Neuronal stem cell (in vitro differentiated cells): ENCODE data around the gene RLN2.

Experiments used
- DNase-seq: peaks from one replicate; pipeline ENCODE4 v3.0.0-alpha.2; 2013; ENCODE audit warnings: low spot score
- H2AFZ ChIP-seq: one replicate; pipeline ENCODE4 v1.6.1; 2013; ENCODE audit warnings: mild to moderate bottlenecking, low read length, inconsistent platforms
- H2AK5ac ChIP-seq: 2 replicates; pipeline ENCODE4 v1.6.1; 2013; ENCODE audit warnings: low read depth, mild to moderate bottlenecking, inconsistent platforms, low read length, moderate library complexity, mixed read lengths
- H2BK120ac ChIP-seq: 2 replicates; pipeline ENCODE4 v1.6.1; 2013; ENCODE audit warnings: low read depth, mild to moderate bottlenecking, inconsistent platforms, low read length, moderate library complexity, mixed read lengths
- H2BK12ac ChIP-seq: one replicate; pipeline ENCODE4 v1.6.1; 2013; ENCODE audit warnings: low read length, inconsistent platforms
- H2BK15ac ChIP-seq: 2 replicates; pipeline ENCODE4 v1.6.1; 2013; ENCODE audit warnings: mild to moderate bottlenecking, low read length, inconsistent platforms, mixed read lengths
- H2BK5ac ChIP-seq: one replicate; pipeline ENCODE4 v1.6.1; 2013; ENCODE audit warnings: inconsistent platforms, mild to moderate bottlenecking, low read length, moderate library complexity
- H3K14ac ChIP-seq: one replicate; pipeline ENCODE4 v1.6.1; 2013; ENCODE audit warnings: low read length, inconsistent platforms
- H3K18ac ChIP-seq: 2 replicates; pipeline ENCODE4 v1.6.1; 2013; ENCODE audit warnings: low read length, inconsistent platforms
- H3K23ac ChIP-seq: 2 replicates; pipeline ENCODE4 v1.6.1; 2013; ENCODE audit warnings: low read depth, mild to moderate bottlenecking, mixed read lengths, low read length, inconsistent platforms; ENCODE audit not compliant: poor library complexity
- H3K27ac ChIP-seq: replicated peaks from 3 replicates; pipeline ENCODE4 v1.5.1; 2013; ENCODE audit warnings: low read length, inconsistent platforms
- H3K27me3 ChIP-seq, 3 experiments: 2 replicates each; pipeline ENCODE4 v1.6.1; 2013; ENCODE audit warnings: low read length in 3 of 3, mild to moderate bottlenecking in 2 of 3, inconsistent platforms in 1 of 3, low read depth in 1 of 3, mixed read lengths in 1 of 3, moderate library complexity in 1 of 3; ENCODE audit not compliant: control insufficient read depth in 3 of 3, insufficient read depth in 3 of 3
- H3K36me3 ChIP-seq, 2 donors: replicated peaks in 1 of 2; 2 replicates each; pipeline ENCODE4 v1.6.1; 2013; ENCODE audit warnings: low read length in 2 of 2; ENCODE audit not compliant: control insufficient read depth in 2 of 2, insufficient read depth in 2 of 2
- H3K4ac ChIP-seq: 2 replicates; pipeline ENCODE4 v1.6.1; 2013; ENCODE audit warnings: inconsistent platforms, mild to moderate bottlenecking, low read length, moderate library complexity
- H3K4me1 ChIP-seq, 2 donors: 1 replicate in 1 of 2; 2 replicates in 1 of 2; pipeline ENCODE4 v1.6.1; 2013; ENCODE audit warnings: low read length in 2 of 2, low read depth in 1 of 2; ENCODE audit not compliant: control insufficient read depth in 2 of 2, insufficient read depth in 1 of 2
- H3K4me2 ChIP-seq: one replicate; pipeline ENCODE4 v1.6.1; 2013; ENCODE audit warnings: mild to moderate bottlenecking, low read length, inconsistent platforms; ENCODE audit not compliant: insufficient read depth, poor library complexity, severe bottlenecking
- H3K4me3 ChIP-seq, 2 donors: 2 replicates each; pipeline ENCODE4 v1.5.1; 2013; ENCODE audit warnings: low read length in 2 of 2, mild to moderate bottlenecking in 2 of 2, inconsistent platforms in 1 of 2, moderate library complexity in 1 of 2
- H3K79me1 ChIP-seq: one replicate; pipeline ENCODE4 v1.6.1; 2013; ENCODE audit warnings: low read depth, mild to moderate bottlenecking, inconsistent platforms, low read length, moderate library complexity
- H3K9ac ChIP-seq: one replicate; pipeline ENCODE4 v1.6.1; 2013; ENCODE audit warnings: mild to moderate bottlenecking, low read depth, low read length, inconsistent platforms; ENCODE audit not compliant: poor library complexity
- H3K9me3 ChIP-seq, 2 donors: replicated peaks in 1 of 2; 2 replicates each; pipeline versions ENCODE3 to v1.6.1; 2013; ENCODE audit warnings: low read length in 2 of 2, mild to moderate bottlenecking in 2 of 2, inconsistent platforms in 1 of 2, low read depth in 1 of 2, mixed read lengths in 1 of 2, moderate library complexity in 1 of 2; ENCODE audit not compliant: control insufficient read depth in 2 of 2, insufficient read depth in 1 of 2
- H4K8ac ChIP-seq: one replicate; pipeline ENCODE4 v1.6.1; 2013; ENCODE audit warnings: low read depth, mild to moderate bottlenecking, inconsistent platforms, low read length, moderate library complexity
- H4K91ac ChIP-seq: one replicate; pipeline ENCODE4 v1.6.1; 2013; ENCODE audit warnings: low read length, low read depth, mild to moderate bottlenecking, inconsistent platforms; ENCODE audit not compliant: poor library complexity
- WGBS, 2 donors: extraction: QIAGEN DNeasy Blood & Tissue Kit; methylation state at CpG; one replicate each; pipeline ENCODE4 v1.1.7; 2013; ENCODE audit warnings: missing lambda C conversion rate in 2 of 2, mixed read lengths in 1 of 2; ENCODE audit not compliant: insufficient read length in 2 of 2, insufficient replicate concordance in 1 of 2; ENCODE audit errors: extremely low coverage in 2 of 2; 5-methylcytosine and 5-hydroxymethylcytosine counted together

The RLN2 gene

GRCh38 chr9:5292141-5292540, 12.4 kb downstream of the RLN2 start:
- no peak overlapping the region for H2AFZ ChIP-seq
- H3K14ac ChIP-seq, result no peak overlapping the region
- no CpG with 5 or more reads among the region's 1 CpG for WGBS, 2 donors
- H3K79me1 ChIP-seq, result no peaks in the 10 kb centered on the region
- H3K23ac ChIP-seq, result no peak overlapping the region
- no peak overlapping the region for H3K4ac ChIP-seq
- H2BK120ac ChIP-seq, result no peak overlapping the region
- H3K18ac ChIP-seq, result no peak overlapping the region
- no peak overlapping the region for H2AK5ac ChIP-seq
- H3K9me3 ChIP-seq, result no peaks in the 10 kb centered on the region
- no peaks in the 10 kb centered on the region for H3K36me3 ChIP-seq
- H2BK5ac ChIP-seq, result no peak overlapping the region
- no peak overlapping the region for H3K27ac ChIP-seq
- no peaks in the 10 kb centered on the region for H3K27me3 ChIP-seq
- no peak overlapping the region for H2BK15ac ChIP-seq
- no peak overlapping the region for H3K4me3 ChIP-seq
- no peak overlapping the region for H4K8ac ChIP-seq
- DNase-seq, result no peak
- H2BK12ac ChIP-seq, result no peak overlapping the region
- no peak overlapping the region for H4K91ac ChIP-seq
- H3K4me2 ChIP-seq, result no peak overlapping the region
- H3K4me1 ChIP-seq, result peaks cover 0 to 2% of the 10 kb centered on the region in 2 donors
- H3K9ac ChIP-seq, result no peak overlapping the region

- no peaks in the 10 kb centered on the region for H3K36me3 ChIP-seq
- no peak overlapping the region for H3K23ac ChIP-seq
- H4K8ac ChIP-seq, result no peak overlapping the region
- DNase-seq, result no peak
- no peak overlapping the region for H2BK12ac ChIP-seq
- H3K14ac ChIP-seq, result no peak overlapping the region
- no peaks in the 10 kb centered on the region for H3K27me3 ChIP-seq
- no peak overlapping the region for H3K9ac ChIP-seq
- no peak overlapping the region for H3K4me3 ChIP-seq
- H2AFZ ChIP-seq, result no peak overlapping the region
- H2AK5ac ChIP-seq, result no peak overlapping the region
- no peak overlapping the region for H2BK5ac ChIP-seq
- no peaks in the 10 kb centered on the region for H3K9me3 ChIP-seq
- no peak overlapping the region for H4K91ac ChIP-seq
- no CpG with 5 or more reads among the region's 1 CpG for WGBS, 2 donors
- H2BK15ac ChIP-seq, result no peak overlapping the region
- no peak overlapping the region for H3K27ac ChIP-seq
- peaks cover 0 to 2% of the 10 kb centered on the region in 2 donors for H3K4me1 ChIP-seq
- H3K4ac ChIP-seq, result no peak overlapping the region
- no peak overlapping the region for H2BK120ac ChIP-seq
- no peaks in the 10 kb centered on the region for H3K79me1 ChIP-seq
- H3K4me2 ChIP-seq, result no peak overlapping the region
- H3K18ac ChIP-seq, result no peak overlapping the region
Observed at GRCh38 chr9:5288591-5288990, 15.9 kb downstream of the RLN2 start.

- H3K4me2 ChIP-seq, result no peak overlapping the region
- H3K36me3 ChIP-seq, result no peaks in the 10 kb centered on the region
- DNase-seq, result no peak
- H3K9ac ChIP-seq, result no peak overlapping the region
- H3K18ac ChIP-seq, result no peak overlapping the region
- H4K8ac ChIP-seq, result no peak overlapping the region
- no peaks in the 10 kb centered on the region for H3K27me3 ChIP-seq
- no peaks in the 10 kb centered on the region for H3K4me1 ChIP-seq
- H3K4ac ChIP-seq, result no peak overlapping the region
- no peaks in the 10 kb centered on the region for H3K79me1 ChIP-seq
- H3K23ac ChIP-seq, result no peak overlapping the region
- no peak overlapping the region for H2BK12ac ChIP-seq
- no peak overlapping the region for H3K4me3 ChIP-seq
- no peak overlapping the region for H3K27ac ChIP-seq
- H3K14ac ChIP-seq, result no peak overlapping the region
- no peak overlapping the region for H2BK5ac ChIP-seq
- H4K91ac ChIP-seq, result no peak overlapping the region
- H3K9me3 ChIP-seq, result no peaks in the 10 kb centered on the region
- no peak overlapping the region for H2AFZ ChIP-seq
- H2BK120ac ChIP-seq, result no peak overlapping the region
- no peak overlapping the region for H2AK5ac ChIP-seq
- H2BK15ac ChIP-seq, result no peak overlapping the region
Observed at GRCh38 chr9:5286262-5286661, 18.3 kb downstream of the RLN2 start.

GRCh38 chr9:5278486-5278885, 26.0 kb downstream of the RLN2 start:
- no peak overlapping the region for H3K18ac ChIP-seq
- no peak overlapping the region for H3K4ac ChIP-seq
- no peak overlapping the region for H2BK12ac ChIP-seq
- no peak overlapping the region for H3K4me2 ChIP-seq
- no peak overlapping the region for H2AFZ ChIP-seq
- H2BK15ac ChIP-seq, result no peak overlapping the region
- H3K4me3 ChIP-seq, result no peak overlapping the region
- H3K9ac ChIP-seq, result no peak overlapping the region
- H4K91ac ChIP-seq, result no peak overlapping the region
- no peaks in the 10 kb centered on the region for H3K36me3 ChIP-seq
- H3K27ac ChIP-seq, result no peak overlapping the region
- H3K14ac ChIP-seq, result no peak overlapping the region
- no peak overlapping the region for H2AK5ac ChIP-seq
- no peaks in the 10 kb centered on the region for H3K4me1 ChIP-seq
- H3K79me1 ChIP-seq, result no peaks in the 10 kb centered on the region
- no peak overlapping the region for H4K8ac ChIP-seq
- no peaks in the 10 kb centered on the region for H3K27me3 ChIP-seq
- no peaks in the 10 kb centered on the region for H3K9me3 ChIP-seq
- no peak overlapping the region for H2BK5ac ChIP-seq
- no peak overlapping the region for H2BK120ac ChIP-seq
- no peak for DNase-seq
- H3K23ac ChIP-seq, result no peak overlapping the region
- WGBS, 2 donors, result no CpG with 5 or more reads among the region's 2 CpGs
